NCI-H2196 treated with DMSO at 0.1 percent for 48 hours (cell line): Measurements from ENCODE around the gene EDRF1.
"Not testable (repeated sequence)": the region's sequence is repeated elsewhere in the genome, so short reads cannot be mapped to it uniquely, and the experiment has no call there.

Experiments
- DNase-seq: peaks from one replicate; lab custom pipeline; 2025; ENCODE audit not compliant: unreplicated experiment; lab: John Stamatoyannopoulos, UW

EDRF1 gene, protein sequence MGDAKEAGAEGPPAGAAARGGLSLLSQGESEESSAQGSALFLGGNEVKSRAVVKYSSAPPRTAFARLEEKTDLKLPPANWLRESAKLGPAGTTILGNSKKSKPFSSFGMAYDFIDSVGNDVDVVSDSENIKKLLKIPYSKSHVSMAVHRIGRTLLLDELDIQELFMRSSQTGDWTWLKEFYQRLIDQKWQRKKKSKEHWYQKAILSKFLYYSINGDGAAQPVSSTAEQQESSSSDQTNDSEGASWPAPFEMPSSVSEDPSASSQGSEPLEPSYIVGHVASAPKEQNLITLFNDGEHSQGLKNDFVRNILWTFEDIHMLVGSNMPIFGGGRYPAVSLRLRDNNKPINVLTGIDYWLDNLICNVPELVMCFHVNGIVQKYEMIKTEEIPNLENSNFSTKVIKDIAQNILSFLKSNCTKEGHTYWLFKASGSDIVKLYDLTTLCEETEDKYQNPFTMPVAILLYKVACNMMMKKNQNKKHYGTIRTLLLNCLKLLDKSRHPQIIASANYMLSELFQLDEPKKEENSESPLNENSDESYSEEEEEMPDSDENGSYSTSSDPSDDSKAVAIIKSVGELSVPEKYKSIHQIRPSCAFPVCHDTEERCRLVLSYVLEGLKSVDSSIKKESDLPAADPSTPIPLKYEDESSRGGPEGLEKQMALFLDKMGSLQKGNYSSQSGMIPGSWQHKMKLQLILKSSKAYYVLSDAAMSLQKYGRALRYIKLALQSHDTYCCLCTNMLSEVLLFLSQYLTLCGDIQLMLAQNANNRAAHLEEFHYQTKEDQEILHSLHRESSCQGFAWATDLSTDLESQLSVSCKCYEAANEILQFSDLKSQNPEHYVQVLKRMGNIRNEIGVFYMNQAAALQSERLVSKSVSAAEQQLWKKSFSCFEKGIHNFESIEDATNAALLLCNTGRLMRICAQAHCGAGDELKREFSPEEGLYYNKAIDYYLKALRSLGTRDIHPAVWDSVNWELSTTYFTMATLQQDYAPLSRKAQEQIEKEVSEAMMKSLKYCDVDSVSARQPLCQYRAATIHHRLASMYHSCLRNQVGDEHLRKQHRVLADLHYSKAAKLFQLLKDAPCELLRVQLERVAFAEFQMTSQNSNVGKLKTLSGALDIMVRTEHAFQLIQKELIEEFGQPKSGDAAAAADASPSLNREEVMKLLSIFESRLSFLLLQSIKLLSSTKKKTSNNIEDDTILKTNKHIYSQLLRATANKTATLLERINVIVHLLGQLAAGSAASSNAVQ

DNA sequence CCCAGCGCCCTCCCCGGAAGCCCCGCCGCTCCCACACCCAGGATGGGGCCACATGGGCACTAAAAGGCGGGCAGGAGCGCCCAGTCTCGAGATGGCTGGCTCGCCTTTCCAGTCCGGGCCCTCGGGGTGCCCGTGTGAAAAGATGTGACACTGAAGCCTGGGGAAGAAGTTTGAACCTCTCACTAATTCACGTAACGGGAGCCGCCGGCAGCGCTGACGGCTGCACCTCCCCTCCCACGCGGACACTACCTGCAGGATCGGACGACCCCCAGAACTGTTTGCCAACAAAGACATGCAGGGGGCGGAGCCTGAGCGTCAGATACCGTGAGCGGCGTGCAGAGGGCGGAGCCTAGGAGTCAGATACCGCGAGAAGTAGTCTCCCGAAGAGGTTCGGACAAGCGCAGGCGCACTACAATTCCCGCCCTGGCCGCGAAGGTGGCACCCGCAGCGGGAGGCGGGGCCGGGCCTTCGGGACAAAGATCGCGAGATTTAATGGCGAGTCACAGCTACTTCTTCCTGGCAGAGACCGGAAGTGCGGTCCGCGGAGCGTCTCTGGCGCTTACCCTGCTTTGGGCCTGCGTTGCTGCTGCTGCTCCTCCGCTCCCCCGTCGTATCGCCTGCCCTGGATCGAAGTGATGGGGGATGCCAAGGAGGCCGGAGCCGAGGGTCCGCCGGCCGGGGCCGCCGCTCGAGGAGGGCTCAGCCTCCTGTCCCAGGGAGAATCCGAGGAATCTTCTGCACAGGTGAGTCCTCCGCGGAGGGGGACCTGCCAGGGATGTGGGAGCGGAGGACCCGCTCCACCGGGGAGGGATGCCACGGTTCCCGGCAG lies at the start of gene EDRF1:
Gene EDRF1 (plus strand): TSS at position 537 of the 829 bp plus-strand sequence. CDS start 99 bp downstream, at position 636.
- DNase-seq, result peak; percentile 83

DNA sequence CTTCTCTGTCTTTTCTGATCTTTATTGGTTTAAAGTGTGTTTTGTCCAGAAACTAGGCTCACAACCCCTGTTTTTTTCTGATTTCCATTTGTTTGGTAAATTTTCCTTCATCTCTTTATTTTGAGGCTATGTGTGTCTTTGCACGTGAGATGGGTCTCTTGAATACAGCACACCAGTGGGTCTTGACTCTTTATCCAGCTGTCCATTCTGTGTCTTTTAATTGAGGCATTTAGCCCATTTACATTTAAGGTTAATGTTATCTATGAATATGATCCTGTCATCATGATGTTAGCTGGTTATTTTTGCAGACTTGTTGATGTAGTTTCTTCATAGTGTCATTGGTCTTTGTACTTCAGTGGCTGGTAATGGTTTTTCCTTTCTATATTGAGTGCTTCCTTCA lies 46.6 kb upstream of the EDRF1 start:
- no peak for DNase-seq

DNA sequence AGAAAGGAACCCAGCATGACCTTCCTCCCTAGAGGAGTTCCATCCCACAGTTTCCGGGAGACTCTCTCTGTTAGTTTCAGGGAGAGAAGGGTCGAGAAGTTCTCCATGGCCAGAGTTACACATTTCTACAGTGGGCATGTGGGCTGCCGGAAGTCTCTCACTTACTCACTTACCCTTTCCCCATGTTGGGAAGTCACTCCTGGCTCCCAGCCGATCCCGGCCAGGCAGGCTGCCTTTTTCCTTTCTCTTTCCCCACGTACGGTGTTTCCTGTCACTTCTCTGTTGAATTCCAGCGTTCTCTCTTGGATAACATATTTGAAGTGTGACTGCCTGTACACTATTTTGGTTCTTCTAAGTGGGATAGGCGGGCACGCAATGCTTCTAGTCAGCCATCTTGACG lies 40.1 kb upstream of the EDRF1 start:
- DNase-seq, result no peak

DNA sequence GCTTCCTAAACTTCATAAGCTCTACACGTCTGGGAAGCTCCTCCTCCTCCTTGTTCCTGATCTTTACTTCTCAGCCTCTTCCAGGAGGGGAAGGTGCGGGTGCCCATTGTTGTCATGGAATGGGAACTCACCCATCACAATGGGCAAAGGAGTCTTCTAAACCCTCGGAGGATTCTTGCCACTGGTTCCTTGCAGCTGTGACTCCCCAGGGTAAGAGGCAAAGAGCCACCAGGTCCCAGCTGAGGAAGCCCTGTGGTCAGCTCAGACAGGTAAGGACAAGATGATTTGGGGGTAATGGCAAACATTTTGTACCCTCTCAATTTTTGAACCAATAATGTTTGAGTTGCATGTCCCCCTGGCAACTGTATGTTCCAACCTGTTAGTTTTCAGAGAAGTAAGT lies 36.4 kb upstream of the EDRF1 start, which contains the start of gene TEX36:
Gene TEX36 (minus strand): TSS at position 101 of the 400 bp plus-strand sequence. CDS start 174 bp downstream, outside the sequence.
- no peak for DNase-seq

DNA sequence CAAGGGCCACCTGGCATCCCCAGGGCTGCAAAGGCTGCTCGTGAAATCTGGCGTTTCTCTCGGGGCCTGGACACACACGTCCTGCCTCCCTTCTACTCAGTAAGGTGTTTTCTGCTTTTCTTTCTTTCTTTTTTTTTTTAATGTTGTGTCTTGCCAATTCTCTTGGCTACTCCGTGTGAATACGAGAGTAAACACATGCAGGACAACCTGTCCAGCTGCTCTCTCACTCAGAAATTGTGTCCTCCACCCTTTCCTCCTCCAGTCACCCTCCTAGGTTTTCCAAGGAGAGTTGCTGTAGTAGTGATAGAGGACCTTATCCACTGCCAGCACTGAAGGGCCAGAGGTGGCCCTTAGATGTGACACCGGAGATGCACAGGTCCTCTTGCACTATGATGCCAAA lies 35.7 kb upstream of the EDRF1 start:
- DNase-seq, result no peak

DNA sequence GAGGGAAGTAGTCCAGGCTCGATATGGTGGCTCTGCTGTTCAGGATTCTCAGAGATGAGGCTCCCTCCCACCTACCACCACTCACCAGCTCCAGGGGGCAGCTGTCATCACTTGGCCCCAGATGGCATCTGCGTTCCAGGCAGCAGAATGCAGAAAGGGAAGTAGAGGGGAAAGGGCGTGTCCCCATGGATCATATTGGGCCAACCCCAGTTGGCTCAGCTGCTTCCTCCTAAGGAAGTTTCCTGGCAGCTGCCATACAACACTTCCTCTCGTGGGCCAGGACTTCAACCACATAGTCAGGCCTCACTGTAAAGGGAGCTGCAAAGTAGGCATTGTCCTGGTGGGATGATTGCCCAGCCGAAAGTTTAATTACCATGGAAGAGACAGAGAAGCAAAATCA lies 34.9 kb upstream of the EDRF1 start:
- no peak for DNase-seq

DNA sequence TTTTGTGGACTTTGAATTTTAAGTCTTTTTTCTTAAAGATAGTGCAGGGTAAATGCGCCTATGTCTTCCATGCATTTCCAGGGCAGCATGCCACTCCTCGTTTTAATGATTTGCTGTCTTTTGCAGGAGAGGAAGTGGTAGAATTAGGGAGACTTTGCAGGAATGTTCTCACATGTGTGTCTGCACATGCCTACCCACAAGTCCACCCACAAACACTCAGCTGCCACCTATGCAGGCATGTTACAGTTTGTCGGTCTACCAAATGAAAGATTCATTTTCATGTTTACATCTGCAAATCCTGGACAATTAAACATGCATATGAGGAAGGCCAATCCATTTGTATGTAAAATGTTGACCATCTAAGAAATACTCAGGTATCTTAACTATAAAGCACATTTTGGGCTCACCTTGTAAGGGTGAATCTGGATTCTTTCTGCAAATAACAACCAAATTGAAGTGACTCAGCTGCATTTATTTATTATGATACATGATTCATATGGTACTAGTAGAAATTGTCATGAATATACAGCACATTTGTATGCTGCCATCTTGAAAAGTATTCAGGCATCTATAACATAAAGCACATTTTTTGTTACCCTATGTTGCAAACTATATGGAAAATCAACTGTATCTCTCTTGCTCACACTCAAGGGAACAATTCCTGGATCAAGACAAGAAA lies 31.9 kb upstream of the EDRF1 start:
- no peak for DNase-seq

DNA sequence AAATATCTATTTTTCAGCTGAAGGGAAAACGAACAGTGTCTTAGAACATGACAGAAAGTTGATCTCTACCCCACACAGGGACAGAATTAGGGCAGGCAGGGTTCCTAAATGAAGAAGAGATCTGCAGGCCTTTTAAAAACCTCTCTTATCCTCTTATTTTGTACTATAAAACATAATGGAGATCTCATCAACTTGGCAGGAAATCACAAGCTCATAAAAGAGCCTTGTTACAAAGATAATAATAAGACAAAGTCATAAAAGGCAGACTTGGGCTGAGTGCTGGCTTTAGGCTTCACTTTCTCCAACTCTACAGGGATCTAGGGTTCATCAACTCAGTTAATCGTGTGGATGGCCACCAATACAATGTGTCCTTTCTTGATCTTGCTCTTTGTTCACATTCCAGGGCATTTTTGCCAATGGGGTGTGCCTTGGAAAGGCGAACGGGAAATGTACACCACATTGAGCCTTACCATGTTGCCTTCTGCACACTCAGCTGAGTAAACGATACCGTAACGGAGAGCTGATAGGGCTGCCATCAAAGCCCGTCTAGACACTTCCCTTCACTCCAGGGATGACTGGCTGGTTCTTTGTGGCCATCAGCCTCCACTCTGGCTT lies 29.4 kb upstream of the EDRF1 start:
- no peak for DNase-seq

DNA sequence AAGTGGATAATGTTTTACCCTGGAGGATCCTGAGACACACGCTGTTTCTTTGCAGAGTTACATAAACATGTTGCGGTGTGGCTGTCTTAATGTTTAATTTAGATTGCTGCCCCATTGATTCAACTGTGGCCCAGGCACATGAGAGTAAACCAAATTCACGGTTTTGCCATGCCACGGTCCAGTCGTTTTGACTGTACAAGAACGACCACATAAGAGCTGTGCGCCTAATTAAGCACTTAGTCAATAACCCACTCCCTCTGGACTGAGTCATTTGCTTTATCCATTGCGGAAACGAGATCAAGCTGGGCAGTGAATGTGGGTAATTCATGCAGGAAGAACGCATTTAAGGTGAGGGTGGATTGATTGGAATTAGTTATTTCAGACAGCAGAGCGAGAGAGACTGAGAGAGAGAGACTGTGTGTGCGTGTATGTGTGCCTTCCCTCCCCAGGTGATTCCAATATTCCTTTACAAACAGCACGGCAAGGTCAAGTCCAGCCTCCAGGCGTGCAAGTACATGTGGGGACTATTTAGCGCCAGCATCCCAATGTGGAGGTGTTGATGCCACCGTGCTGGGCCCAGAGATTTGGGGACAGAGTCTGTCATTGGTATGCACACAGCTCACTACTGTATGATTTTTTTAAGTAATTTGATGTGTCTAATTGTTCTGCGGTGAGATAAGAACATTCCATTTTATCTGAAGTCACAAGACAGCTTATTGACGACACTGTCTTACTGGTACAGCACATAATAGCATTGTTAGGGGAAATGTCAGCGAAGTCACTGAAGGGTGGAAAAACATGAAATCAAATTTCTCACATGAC lies 28.1 kb upstream of the EDRF1 start:
- DNase-seq, result no peak

DNA sequence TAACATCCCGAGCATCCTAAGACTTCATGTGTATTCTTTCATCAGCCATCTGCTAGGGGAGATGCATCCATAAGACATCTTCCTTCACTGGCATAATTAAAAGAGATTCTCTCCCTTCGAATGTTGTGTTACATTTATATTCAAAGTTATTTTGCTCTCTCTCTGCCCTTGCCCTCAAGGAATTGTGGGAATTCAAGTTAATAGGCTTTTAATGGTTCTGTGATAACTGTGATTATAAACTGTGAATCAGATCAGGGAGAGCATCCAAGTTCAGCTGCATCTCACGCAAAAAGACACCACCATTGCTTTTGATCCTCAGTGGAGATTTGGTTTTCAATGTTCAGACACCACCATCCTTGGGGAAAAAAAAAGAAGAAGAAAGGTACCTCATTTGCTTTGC lies 27.3 kb upstream of the EDRF1 start:
- DNase-seq, result no peak

DNA sequence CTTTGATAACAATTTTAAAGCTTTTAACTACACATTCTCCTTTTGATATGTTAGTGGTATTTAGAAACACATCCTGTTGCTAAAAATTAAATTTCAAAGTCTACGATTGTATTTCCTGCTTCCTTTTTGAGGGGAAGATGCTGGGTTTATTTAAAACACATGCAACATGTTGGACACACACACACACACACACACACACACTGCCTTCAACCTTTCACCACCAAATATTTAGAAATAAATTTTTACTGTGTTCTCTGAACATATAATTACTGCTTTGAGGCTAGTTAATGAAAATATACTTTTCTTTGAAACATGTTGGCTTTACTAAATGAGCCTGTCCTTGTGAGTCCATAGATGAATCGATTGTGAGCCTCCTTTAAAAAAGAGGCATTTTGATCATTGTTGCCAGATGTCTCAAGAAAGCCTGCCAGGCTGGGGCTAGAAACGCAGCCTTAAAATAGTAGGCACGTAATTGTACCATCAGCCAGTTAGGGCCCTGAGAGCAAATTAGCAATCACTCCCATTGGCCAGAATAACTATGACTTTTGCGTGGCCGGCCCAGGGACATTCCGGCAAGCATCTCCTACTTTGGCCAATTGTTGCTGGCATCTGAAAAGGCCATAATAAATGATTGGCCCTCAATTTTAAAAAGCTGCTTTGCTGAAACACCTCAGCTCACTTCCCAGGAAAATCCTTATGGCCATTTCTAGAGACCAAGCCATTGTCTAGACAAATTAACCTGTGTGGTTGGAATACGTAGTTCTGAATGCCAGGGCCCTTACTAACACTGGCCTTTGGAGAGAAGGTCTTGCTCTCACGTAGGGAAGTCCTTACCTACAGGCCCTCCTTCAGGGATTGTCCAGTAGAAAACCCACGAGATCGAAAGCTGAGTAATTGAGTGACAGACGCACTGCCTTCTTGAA lies 26.6 kb upstream of the EDRF1 start:
- DNase-seq, result no peak

DNA sequence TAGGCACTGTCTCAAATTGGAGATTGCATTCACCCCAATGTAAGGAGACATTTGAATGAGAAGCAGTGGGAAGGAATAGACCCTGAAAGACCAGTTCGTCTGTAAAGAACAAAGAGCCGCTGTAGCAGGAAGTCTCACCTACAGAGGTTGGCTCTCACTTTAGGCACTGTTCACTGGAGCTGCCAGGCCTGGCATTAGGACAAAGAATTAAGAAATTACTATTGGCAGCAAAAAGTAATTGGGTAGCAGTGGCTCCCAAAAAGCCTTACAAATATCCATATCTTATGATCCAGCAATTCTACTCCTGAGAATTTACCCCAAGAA lies 26.0 kb upstream of the EDRF1 start:
- DNase-seq, result no peak

DNA sequence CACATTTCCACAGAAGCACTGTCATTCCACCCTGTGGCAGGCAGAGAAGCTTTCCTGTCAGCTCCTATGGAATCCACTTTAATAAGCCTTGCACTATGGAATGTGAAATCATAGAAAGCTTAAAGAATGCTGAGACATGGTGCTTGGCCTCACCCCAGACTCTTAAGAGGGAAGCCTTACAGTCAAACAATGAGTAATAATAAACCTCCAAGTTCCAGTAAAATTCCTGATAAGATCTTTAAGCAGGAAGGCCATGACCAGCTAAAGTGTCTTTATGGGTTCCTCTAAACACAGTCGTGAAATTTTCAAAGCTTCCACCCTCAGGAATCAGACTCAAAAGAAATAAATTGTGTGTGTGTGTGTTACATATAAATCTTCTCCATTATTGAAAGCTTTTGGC lies 24.6 kb upstream of the EDRF1 start:
- DNase-seq, result no peak

DNA sequence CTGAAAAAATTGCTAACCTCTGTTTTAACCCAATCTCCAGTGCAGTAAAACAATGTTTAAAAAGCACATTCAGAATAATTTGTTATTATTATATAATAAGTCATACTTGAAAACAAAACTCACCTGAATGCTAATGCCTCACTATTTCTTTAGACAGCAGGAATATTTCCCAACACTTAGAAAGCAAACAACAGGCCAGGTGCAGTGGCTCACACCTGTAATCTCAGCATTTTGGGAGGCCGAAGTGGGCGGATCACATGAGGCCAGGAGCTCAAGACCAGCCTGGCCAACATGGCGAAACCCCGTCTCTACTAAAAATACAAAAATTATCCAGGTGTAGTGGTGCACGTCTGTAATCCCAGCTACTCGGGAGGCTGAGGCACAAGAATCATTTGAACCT lies 22.6 kb upstream of the EDRF1 start:
- DNase-seq, result not testable (repeated sequence)

DNA sequence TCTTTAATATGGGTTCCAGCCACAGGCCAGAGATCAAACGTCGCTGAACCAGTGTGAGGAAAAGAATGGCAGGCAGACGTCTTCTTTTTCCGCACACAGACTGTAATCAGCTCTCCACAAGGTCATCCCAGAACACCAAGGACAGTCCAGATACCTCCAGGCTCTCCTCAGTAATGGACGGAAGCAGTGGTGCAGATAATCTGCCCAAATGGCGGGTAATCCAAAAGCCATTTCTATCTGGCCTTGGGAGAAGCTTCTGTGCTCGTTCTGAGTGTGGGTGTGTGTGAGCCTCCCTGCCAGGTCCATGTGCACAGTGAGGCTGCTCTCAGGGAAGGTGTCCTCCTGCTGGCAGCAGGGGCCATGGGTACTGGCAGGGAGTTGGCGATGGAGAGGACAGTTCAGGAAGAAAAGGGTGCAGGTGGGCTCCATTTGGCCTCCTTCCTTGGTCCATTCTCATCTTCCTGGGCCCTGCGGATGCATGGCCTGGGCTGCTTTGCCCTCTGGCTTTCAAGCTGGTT lies 21.0 kb upstream of the EDRF1 start:
- DNase-seq, result no peak

DNA sequence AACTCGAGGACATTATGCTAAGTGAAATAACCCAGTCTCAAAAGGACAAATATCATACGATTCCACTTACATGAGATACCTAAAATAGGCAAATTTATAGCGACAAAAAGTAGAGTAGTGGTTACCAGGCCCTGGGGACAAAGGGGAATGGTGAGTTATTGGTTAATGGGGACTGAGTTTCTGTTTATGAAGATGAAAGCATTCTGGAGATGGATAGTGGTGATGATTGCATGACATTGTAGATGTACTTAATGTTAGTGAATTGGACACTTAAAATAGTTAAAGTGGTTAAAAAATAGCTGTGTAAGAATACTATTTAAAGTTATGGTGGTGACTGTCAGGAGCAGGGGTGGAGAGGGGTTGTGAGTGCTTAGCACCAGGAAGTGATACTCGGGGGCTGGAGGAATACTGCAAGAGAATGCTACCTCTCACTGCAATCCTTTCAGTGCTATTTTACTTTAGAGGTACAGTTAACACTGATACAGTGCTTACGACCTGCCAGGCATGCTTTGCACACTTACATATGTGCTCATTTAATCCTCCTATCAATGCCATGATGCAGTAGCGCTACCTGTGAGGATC lies 19.9 kb upstream of the EDRF1 start:
- DNase-seq, result no peak

DNA sequence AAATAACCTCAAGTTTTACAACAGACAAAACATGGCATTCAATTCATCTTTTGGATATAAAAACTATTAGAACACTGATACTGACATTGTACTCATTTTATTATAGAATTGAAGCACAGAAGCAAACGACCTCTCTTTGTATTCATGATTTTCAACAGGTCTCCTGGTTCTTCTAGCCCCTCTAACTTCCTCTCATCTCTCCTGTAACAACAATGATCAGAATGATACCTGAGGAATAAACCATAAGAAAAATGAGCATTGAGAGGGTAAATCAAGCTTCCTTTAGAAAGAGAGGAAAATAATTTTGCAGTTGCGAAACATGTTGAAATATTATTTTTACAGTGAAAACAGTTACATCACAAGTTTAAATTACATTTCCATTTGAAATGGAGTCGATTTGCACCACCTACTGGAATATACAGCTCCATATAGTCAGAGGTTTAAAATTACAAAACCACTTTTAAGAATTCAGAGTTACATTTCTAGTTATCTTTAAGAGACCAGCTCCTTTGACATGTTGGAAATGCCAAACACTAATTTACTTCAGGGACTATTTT lies 19.1 kb upstream of the EDRF1 start:
- no peak for DNase-seq
